HG03460 (cell line): ENCODE results near the gene ZDHHC14.

ENCODE experiments used
- ATAC-seq: cut with Tn5 transposase; IDR thresholded peaks from one replicate; pipeline ENCODE4 v1.9.1; 2021; ENCODE audit not compliant: unreplicated experiment

ZDHHC14 gene

DNA sequence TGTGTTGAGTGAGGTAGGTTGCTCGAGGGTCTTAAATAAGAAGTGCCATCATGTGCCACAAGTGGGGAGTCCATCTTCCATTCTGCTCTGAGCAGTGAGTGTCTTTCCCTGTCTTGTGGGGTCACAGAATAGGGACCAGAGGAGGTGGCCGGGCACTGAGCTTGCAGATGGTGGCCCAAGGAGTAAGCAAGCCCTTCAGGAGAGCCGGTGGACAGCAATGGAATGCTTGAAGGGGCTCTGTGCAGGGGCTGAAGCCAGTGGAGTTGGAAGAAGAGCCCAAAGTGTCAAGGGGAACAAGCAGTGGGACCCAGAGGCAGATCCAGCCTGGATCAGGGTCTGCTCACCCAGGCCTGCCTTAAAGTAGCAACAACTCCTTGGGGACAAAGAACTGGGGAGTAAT lies 228.6 kb downstream of the ZDHHC14 start:
- no peak for ATAC-seq

DNA sequence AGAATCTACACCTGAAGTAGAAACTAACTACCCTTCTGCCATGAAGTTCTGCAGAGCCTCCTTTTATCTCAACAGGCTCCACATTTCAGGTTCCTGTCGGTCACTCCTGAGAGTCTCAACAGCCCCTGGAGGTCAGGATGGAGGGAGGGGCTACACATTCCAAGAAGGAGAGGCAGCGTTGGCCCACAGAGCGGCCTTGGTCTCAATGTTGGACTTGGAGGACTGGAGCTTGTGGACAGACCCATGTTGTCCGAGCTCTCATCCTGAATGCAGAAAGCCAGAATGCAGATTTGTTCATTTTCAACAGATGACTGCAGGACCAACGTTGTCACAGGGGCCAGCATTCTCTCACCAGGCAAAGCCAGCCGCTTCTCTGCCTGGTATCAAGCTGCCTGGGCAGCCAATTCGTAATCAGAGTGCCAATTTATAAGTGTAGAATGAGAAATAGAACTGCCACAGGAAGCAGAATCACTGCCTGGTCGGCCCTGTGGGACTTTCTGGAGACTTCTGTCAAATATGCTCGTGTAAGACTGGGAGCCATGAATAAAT lies 229.5 kb downstream of the ZDHHC14 start:
- ATAC-seq, result no peak

DNA sequence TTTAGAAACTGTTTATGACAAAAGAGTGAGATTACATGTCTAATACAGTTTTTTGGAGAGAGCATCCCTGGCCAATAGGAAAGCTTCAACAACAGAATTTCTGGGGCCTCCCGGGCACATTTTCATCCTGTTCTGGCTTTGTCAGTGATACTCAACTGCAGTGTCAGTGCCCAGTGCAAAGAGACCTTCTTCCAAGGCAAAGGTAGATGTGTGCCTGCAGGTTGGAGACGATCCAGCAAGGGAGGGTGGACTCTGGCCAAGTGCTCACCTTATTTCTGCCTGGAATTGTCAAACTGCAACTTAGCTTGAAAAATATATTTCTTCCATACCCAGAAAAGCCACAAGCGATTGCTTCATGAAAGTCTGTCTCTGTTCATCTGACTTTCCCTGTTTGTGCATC lies 230.4 kb downstream of the ZDHHC14 start:
- no peak for ATAC-seq

DNA sequence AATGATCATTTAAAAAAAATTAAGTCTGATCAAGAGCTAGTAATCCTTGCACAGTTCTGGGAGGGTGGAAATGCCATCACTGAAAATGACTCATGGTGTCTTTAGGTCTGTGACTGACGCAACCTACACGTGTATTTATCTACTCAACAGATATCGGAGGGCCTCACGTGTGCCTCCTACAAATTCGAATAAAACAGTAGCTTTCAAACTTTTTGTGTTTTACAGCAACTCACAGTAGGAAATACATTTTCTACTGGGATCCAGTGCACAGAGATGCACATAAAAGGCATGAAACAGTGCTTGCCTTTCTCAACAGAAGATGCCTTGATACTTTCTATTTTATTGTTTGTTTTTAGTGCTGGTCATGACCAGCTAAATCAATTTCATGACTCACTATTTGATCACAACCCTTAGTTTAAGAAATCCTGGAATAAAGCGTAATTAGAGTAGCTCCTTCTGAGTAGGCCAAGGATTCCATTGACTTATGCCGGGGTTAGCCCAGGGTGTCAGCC lies 232.1 kb downstream of the ZDHHC14 start:
- no peak for ATAC-seq

DNA sequence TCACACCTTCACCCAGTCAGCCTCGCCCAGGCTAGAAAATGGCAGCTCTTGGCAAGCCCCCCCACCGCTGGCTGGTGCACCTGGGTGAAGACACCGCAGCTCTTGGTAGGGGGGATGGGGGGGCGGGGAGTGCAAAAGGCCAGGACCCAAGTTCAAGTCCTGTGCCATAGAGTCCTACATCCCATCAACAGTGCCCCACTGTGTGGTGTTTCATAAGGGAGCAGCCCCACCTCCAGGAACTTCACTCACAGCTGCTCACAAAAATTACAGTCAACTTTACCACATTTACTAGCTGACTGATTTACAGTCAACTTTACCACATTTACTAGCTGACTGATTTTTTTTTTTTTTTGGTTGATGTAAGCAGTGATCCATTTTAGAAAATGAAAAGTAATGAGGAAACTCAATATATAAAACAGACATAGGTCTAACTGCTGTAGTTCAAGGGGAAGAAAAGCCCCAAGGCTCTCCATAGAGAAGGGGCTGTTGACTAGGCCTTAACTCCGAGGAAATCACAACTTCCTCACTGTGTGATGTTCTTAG lies 233.1 kb downstream of the ZDHHC14 start:
- ATAC-seq, result peak; percentile 81

DNA sequence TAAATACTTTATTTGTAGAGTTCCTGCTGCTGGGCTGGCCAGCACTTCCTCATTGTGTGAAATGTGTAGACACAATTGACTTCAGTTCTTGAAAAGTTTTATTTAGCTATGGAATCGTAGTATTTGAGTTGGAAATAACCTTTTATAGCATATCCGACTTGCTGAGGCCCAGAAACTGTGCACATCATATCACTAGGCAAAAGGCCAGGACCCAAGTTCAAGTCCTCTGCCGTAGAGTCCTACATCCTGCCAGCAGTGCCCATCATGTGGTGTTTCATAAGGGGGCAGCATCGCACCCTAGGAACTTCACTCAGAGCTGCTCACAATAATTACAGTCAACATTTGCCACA lies 234.4 kb downstream of the ZDHHC14 start:
- ATAC-seq, result no peak

DNA sequence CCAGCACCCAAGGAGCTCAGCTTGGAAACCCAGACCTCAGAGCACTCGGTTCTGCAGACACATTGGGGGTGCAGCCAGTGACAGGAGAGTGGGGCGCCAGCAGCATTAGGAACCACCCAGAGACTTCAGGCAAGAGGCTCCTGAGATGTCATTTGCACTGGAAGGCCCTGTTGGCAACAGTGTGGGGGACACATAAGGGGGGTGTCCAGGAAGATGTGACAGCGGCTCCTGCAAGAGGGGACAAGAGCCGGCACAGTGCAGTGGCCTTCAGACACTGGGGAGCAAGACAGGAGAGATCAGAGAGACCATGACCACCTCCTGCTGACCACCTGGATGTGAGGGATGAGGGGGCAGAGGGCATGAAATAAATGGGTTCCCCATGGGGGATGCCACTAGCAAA lies 235.0 kb downstream of the ZDHHC14 start:
- ATAC-seq, result no peak

DNA sequence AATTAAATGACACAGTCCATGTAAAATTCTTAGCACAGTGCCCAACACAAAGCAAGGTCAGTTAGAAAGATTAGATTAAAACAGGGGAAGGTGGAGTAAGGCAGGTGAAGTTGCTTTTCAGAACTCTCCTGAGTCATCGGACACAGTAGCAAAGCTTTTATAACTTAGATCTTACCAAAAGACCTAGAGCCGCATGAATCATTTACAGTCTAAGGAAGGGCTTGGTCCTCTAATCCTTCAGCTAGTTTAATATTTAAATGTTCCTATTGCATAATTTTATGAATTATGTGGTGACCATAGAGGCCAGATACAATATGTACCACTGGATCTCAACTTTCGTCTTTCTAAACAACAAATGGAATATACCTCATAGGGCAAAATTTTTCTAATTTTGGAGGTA lies 240.0 kb downstream of the ZDHHC14 start:
- ATAC-seq, result no peak

DNA sequence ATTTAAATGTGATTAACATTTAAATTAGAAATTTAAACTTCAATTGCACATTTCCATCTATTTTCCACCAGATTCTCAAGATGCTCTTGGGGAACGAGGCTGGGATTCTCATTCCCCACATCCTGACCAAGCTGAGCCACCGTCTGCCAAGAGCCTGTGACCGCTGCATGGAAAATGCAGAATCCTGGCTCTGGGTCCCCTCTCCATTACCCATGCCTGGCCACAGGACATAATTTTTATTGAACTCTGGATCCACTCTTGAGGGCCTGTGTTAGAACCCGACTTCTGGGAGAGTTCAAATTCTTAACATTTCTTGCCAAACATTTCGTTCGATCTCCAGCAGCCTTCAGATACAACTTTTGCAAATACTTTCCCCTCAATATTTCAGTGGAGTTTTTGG lies 240.4 kb downstream of the ZDHHC14 start:
- ATAC-seq, result no peak

DNA sequence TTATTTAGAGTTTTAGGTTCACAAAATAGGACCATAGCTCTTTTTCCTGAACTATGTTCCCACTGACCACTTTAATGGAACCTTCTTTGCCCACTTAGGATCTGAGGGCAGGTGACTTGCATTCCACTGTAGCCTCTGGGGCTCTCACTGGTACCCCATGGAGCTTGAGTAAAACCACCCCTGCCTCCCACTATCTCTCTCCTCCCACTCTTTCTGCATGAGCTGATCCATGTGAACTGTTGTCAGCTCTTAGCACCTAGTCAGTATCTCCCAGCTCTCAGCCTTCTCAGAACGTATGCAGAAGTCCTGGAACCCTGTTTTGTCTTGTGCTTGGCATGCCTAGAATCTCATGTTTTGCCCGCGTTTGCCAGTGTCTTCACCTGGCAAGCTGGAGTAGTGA lies 241.4 kb downstream of the ZDHHC14 start:
- ATAC-seq, result no peak

DNA sequence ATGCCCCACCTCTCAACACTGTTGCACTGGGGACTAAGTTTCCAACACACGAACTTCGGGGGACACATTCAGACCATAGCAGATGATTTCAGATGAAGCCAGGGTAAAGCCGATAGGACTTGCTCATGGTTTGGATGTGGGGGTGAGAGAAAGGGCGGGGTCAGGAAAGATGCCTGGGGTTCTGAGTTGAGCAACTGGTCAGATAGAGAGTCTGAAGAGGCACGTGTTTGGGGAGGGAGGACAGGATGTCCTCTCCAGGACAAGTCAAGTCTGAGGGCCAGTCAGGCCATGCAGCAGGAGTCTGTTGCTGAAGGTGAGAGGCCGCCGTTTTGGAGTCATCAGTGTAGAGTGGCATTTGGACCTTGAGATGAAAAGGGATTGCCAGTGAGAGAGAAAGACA lies 244.1 kb downstream of the ZDHHC14 start:
- ATAC-seq, result no peak

DNA sequence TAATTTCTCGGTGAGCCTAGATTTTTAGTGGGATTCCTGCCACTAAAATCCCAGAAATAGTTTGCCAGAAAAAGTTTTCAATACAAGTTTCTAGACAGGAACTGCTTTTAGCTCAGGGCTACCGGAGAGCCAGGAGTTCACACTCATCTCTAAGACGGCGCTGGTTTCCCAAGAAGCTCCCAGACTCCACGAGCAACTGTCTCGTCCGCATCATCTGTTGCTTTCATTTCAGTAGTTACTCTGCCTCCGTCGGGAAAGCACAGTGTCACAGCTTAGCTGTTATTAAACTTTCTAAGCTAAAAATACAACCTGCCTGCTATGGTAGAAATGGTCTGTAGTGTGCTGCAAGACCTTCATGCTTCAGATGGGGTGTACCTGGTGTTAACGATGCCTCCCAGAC lies 244.8 kb downstream of the ZDHHC14 start:
- no peak for ATAC-seq

DNA sequence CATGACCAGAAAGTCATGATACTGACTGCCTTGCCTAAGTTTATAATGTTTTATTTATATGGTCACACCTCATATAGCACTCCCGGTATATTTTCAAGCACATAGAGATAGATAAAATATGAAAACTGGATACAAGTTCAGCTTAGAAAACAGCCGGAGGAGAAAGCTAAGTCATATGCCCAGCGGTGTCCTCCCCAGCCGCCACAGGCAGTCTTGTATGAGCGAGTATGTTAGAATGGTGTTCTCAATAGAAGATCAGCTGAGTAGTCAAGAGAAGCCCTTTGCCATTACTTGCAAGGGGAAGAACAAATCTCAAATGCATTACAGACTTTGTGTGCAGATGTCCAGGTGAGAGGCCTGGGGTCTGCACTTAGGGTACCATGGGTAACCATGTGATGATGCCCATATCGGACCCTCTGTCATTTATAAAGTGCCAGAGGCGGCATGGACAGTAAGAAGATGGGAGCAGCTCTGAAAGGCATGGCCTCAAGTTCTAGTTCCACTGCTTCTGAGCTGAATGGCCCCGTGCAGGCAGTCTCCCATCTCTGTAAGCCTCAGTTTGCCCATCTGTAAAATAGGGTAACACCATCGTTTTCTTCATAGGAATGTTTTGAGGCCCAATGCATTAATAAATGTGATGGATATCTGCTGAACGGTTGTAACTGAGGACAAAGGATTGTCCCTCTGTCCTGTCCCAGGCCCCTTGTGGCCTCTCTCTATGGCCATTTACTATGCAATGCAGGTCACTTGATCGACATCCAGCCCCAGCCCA lies 246.4 kb downstream of the ZDHHC14 start:
- ATAC-seq, result no peak

DNA sequence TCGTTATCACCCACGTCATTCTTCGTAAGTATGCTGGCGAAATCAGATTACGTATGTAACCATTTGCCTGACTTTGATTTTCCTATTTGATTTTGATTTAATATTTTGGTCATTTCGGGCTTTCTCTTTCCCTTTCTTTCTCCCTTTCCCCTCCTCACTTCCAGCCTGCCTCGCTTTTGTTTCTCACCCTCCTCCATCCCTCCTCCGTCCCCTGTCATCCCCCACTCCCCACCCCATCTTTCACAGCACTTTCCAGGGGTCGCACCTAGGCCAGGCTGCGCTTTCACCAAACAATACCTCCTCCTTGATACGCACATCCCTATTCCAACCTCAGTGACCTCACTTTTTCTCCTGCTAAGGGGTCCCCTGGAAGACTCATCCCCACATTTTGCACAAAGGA lies 247.5 kb downstream of the ZDHHC14 start:
- ATAC-seq, result no peak

DNA sequence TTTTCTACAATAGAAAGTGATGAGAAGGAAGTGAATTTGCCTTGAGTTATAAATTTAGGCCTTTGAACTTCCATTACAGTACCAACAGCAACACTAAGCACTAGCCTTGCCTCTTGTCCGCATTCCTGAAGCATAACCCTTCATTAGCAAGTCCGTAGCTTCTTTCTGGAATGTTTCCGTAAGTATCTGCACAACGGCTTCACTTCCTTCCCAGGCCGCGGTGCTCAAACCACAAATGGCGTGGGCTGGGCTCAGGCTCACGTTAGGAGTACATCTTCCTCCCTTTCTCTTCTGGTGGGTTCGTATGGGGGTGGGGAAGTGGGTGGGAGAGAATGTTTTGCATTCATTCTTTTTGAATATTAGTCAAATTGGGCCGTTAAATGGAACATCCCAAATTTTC lies 248.2 kb downstream of the ZDHHC14 start:
- ATAC-seq, result no peak

DNA sequence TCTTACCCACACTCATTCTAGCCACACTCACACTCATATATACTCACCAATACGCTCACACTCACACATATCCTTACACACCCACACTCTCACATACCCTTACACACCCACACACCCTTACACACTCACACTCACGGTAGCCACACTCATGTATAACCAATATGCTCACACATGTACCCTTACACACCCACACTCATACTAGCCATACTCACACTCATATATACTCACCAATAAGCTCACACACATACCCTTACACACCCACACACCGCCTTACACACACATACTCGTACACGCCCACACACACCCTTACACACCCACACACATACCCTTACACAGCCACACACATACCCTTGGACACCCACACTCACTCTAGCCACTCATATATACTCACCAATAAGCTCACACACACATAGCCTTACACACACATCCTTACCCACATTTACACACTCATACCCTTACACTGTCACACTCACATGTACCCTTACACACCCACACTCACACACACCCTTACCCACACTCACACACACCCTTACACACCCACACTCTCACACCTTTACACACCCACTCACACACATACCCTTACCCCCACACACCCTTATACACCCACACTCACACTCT lies 249.6 kb downstream of the ZDHHC14 start:
- ATAC-seq, result no peak

DNA sequence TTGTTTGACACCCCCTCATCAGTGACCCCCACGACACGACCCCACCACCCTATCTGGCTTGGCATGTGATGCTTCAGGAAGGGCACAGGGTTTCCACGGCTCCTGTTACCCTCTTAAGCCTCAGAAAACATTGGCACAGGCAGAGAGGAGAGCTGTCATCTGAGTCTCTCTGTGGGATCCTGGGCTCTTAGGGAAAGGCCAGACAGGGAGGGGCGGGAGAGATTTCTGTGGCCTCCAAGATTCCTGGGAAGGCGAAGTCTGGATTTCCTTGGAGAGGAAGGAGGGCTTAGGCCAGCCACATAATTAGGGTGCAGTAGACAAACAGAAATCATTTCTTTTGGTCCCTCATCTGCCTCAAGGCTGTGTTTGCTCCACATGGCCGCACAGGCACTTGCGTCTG lies 250.4 kb downstream of the ZDHHC14 start:
- no peak for ATAC-seq

DNA sequence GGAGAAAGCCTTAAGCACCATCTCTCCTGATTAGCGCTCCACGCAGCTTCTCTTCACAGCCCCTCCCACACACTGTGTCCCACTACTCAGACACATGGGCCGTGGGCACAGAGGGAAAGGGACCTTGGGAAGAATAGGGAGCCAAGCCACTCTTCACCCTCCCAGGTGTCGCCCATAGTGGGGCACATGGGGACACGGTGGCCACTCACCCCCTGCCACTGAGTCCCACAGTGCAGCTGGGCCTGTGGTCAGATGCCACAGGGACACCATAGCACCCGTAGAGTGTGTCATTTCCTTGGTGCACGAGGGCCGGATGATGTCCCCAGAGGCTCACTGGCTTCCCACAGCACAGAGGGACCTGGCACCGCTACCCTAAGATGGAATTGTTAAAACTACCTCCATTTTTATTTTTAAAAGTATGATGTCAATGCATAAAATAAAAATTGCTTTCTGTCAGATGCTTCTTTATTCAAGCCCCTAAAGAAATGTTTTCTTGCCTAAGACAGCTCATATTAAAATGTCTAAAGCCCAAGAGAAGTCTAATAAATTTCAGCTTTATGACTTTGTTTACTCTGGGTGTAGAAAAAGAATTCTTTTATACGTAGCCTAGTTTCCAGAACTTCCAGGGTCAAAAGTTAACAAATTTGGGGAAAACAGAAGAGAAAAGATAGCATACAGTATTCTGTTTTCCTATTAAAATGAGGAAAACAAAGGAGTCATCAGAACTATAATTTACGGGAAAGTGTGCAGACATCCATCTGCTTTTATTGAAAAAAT lies 251.0 kb downstream of the ZDHHC14 start:
- ATAC-seq, result no peak

DNA sequence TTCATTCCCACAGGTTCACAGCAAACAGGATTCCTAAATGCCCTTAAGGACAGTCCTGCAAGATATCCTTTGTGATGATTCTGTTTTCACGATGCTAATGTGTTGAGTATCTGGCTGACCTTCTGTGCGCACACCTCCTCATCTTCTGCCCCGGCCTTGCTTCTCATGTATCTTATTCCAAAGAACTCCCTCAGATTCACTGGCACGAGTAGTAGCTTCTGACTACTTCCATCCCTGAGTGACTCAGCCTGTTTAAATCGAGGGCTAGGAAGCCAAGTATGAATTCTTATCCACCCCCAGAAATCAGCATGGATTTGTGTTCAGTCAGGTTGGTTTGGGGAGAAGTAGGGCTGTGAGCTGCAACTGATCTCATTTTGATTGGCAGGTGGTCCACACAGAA lies 251.8 kb downstream of the ZDHHC14 start:
- ATAC-seq, result no peak

DNA sequence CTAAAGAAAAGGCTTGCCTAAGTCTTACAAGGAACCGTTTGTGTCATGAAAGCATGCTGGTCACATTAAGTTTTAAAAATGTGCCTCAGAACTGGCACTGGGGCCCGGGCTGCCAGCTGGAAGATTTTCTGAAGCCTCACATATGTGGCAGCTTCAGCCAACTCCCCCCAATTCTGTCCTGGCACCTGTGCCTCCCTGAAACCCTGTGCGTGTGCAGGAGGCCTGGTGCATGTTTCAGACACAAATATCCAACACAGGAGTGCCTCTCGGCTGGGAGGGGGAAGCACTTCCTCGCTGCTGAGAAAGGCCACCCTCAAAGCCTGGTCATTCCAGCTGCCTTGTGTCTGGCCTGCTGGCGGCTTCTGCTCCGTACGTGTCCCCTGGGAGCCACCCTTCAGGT lies 253.6 kb downstream of the ZDHHC14 start:
- ATAC-seq, result no peak
